GM12872 (cell line): Measurements from ENCODE around the gene IQGAP2.

Experiments
- TF ChIP-seq, protein P1 (sequence below): IDR thresholded peaks from 3 replicates; pipeline ENCODE4 v1.5.1; 2011; ENCODE audit warnings: low read depth, mild to moderate bottlenecking, low read length, moderate library complexity; ENCODE audit not compliant: insufficient read depth

Gene IQGAP2

DNA sequence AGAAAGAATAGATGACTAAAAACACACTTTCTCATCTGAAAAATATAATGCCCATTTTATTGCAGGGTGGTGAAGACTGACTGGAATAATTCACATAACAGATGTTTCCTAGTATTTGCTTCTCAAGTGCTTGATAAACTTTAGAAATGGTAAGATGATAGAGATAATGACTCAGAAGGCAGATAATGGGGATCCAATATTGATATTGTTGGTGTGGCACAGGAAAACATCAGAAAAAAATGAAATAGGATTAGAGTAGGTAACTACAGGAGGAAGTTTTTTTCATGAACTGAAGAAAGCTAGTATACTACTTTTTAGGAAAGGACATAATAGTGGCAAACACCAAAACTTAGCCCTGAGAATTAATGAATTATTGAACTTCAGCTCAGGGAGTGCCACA is 240.3 kb downstream of the IQGAP2 start:
- TF ChIP-seq, protein P1, sequence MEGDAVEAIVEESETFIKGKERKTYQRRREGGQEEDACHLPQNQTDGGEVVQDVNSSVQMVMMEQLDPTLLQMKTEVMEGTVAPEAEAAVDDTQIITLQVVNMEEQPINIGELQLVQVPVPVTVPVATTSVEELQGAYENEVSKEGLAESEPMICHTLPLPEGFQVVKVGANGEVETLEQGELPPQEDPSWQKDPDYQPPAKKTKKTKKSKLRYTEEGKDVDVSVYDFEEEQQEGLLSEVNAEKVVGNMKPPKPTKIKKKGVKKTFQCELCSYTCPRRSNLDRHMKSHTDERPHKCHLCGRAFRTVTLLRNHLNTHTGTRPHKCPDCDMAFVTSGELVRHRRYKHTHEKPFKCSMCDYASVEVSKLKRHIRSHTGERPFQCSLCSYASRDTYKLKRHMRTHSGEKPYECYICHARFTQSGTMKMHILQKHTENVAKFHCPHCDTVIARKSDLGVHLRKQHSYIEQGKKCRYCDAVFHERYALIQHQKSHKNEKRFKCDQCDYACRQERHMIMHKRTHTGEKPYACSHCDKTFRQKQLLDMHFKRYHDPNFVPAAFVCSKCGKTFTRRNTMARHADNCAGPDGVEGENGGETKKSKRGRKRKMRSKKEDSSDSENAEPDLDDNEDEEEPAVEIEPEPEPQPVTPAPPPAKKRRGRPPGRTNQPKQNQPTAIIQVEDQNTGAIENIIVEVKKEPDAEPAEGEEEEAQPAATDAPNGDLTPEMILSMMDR = no peak

DNA sequence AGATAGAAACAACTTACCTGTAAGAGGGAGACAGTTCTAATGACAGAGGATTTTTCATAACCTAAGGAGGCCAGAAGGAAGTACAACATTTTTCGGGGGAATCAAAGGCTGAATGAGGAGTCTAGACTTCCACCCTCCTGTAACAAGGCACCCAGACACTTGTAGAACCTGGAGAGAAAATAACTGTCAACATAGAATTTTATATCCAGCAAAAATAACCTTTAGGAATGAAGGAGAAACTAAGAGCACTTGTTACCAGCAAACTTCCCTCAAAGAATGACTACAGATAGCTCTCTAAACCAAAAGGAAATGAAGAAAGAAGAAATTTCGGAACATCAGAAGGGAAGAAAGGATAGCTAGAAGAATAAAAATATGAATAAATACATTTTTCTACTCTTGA is 246.1 kb downstream of the IQGAP2 start:
- TF ChIP-seq, protein P1 = no peak

DNA sequence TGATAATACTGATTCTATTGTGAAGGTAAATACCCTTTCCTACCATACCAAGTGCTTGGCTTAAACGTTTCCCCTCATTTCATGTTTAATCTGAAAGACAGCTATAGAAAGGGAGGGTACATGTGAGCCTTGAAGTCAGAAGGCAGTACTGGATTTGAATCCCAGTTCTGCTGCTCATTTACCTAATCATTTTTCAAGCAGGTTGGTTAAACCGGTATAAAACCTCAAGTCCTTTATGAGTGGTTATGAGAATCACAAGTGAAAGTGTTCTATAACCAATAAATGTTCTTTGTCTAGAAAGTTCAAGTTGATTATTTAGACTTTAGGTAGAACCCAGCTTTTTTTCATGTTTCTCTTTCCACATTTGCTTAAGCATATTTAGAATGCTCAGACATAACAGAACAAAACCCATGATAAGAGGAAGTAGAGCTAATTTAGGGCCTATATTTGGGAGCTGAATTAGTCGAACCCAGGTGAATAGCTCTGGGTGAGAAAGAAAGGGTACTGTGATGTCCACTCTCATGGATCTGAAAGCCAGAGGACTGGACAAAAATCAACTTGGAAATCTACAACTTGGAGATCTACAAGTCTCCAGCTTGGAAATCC is 249.8 kb downstream of the IQGAP2 start:
- TF ChIP-seq, protein P1 = no peak

DNA sequence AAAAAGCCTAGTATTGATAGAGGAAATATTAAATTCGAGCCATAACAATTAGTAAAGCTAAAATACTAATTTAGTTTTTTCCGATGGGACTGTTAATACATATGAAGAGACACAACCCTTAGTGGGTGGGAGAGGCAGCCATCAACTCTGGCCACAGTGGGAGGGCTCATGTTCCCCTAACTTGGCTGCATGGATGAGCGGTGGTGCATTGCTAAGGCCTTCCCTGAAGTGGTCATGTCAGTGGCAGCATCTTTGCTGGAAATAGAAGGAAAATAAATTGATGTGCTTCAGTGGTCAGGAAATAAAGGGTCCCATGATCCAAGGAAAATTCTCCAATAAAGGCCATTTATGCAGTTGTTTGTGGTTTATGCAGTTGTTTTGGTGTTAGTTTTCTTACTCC is 254.0 kb downstream of the IQGAP2 start:
- TF ChIP-seq, protein P1 = no peak

DNA sequence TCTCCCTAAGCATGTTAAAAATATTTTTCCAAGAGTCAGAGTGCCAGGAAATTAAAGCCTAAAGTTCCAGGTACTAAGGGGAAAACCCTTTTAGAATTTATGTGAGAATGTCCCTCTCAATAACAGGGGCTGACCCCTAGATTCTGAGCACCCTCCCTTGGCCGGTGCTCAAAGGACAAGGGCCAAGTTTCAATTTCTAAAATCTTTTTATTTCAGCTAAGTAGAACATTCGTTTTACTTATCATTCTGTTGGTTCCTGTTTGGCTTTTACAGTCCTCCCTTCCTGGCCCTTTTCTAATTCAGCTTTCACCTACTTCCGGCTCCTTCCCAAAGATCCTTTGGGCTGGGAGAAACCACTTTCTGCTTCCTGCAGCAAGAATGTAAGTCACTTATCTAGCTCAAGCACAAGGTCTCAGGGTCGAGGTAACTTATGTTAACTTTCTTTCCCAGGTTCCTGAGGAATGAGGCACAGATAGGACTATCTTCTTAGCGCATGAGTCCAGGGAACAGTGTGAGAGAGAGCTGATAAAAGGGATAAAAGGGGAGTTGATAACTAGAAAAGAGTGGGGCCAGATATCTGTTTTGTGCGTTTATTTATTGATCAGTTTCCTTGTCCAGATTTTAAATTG is 254.7 kb downstream of the IQGAP2 start:
- TF ChIP-seq, protein P1 = no peak

DNA sequence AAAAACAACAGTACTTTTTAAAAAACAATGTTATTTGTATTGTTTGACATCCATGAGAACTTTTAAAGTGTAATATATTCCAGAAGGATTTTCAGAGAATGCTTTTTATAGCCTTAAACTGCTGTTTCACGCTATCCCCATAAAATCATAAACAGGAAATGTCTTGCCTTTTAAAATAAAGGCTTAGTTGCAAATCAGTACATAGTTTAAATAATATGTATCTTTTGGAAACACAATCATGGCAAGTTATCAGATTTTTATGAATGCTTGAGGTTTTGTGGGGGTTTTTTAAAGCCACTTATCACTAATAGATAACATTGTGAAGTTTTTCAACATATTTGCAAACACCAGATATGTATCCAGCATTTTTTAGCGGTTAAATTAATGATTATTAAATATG is 257.3 kb downstream of the IQGAP2 start:
- TF ChIP-seq, protein P1 = no peak

DNA sequence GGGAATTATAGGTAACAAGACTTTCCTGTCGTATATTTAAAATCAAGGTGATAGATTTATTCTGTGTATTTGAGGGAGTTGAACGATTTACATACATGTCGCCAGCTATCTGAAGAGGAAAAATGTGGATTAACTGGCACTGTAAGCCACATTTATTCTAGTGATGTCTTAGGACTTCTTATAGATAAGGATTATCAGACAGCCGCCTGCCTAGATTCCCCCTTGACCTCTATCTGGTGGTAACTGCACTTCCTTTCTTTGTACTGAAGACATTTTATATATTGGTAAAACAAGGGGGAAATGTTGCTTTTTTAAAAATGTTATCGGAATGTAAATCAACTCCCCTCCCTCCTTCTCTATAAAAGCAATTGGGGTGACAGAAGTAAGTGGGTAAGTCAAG is 259.4 kb downstream of the IQGAP2 start:
- TF ChIP-seq, protein P1 = no peak
